ENCODE measurements around the gene GIT2.

GRCh38 chr12:110035534-110036104, 39.5 kb upstream of the GIT2 start:
- TF ChIP-seq CTCF (IDR thresholded peaks at IDR 0.05; ENCODE audit: low read depth, low read length, poor library complexity, severe bottlenecking) (no peak), EZH2phosphoT487 (IDR thresholded peaks at IDR 0.05; ENCODE audit: borderline replicate concordance, low read length) (no peak)
